Ecto neural progenitor cell (in vitro differentiated cells): Measurements from ENCODE around the gene WNK1.

ENCODE experiments used
- DNase-seq: peaks from one replicate; pipeline ENCODE4 v3.0.0-alpha.2; 2018; ENCODE audit warnings: low spot score

Gene WNK1

DNA sequence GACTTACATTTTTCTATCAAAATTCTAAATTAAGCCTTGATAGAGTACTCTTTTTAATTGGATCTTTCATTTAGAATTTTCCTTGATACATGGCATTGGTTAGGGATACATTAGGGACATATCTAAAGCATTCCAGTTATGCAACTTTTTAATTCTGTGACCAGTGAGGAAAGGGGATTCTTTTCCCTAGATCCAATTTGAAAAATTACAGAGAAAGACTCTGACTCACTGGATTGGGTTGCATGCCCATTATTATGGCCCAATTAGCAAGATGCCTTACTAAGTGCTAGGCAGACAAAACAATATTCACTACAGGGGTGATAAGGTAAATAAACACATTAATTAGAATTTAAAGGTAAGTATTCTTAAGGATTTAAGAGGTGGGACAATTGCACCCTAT is 202.4 kb downstream of the WNK1 start:
- no peak for DNase-seq

- DNase-seq: no peak
Measured at GRCh38 chr12:955939-956338, 203.6 kb downstream of the WNK1 start.

- DNase-seq: no peak
Measured at GRCh38 chr12:958588-959123, 206.3 kb downstream of the WNK1 start.
